ENCODE measurements around the gene MYO3B.

The MYO3B gene

DNA sequence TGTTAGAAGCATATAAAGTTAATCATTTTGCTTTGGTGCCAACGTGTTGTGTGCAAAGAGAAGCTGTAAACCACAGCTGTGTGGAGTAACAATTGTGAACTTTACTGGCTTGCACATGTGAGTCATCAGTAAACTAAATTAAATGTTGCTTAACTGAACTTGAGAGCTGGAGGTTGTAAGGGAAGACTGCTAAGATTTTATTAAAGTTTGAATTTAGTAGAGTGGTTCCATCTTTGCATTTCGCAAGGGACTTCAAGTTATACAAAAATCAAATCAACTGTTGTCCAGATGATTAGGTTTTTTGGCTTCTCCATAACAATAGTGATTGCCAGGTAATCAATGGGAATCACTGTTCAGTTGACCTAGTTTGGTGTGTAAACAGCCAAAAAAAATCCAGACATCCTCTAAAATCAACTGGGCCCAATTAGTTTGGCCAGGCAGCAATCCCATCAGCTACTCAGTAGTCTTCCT is 247.4 kb downstream of the MYO3B start:
- no peak for TF ChIP-seq FOXP2 (optimal IDR thresholded peaks at IDR 0.05; ENCODE audit: borderline replicate concordance, extremely low read depth, extremely low read length, insufficient read depth)
- no peak for TF ChIP-seq SIN3A (IDR thresholded peaks at IDR 0.05; ENCODE audit: borderline replicate concordance, insufficient read depth, low read length)
- TF ChIP-seq TAF1 (IDR thresholded peaks at IDR 0.05; ENCODE audit: borderline replicate concordance, insufficient read depth, low read length), result no peak
- no peak for TF ChIP-seq REST (IDR thresholded peaks at IDR 0.05; ENCODE audit: insufficient read depth in 1 of 2, low read depth in 2 of 2, low read length in 2 of 2)
- TF ChIP-seq POLR2AphosphoS5 (IDR thresholded peaks at IDR 0.05; ENCODE audit: low read depth, low read length), result no peak

- no peak for TF ChIP-seq SIN3A (IDR thresholded peaks at IDR 0.05; ENCODE audit: borderline replicate concordance, insufficient read depth, low read length)
Observed at GRCh38 chr2:170428868-170429267, 250.9 kb downstream of the MYO3B start.

DNA sequence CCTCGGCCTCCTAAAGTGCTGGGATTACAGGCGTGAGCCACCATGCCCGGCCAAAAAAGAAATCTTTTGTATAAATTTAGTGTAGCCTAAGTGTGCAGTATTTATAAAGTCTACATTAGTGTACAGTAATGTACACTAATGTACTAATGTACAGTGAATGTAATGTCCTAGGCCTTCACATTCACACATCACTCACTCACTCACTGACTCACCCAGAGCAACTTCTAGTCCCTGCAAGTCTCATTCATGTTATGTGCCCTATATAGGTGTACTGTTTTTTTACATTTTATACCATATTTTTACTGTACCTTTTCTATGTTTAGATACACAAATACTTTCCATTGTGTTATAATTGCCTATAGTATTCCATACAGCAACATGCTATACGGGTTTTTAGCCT is 254.9 kb downstream of the MYO3B start:
- TF ChIP-seq REST (IDR thresholded peaks at IDR 0.05; ENCODE audit: insufficient read depth in 1 of 2, low read depth in 2 of 2, low read length in 2 of 2) (no peak), FOXP2 (optimal IDR thresholded peaks at IDR 0.05; ENCODE audit: borderline replicate concordance, extremely low read depth, extremely low read length, insufficient read depth) (no peak), POLR2AphosphoS5 (IDR thresholded peaks at IDR 0.05; ENCODE audit: low read depth, low read length) (no peak), SIN3A (IDR thresholded peaks at IDR 0.05; ENCODE audit: borderline replicate concordance, insufficient read depth, low read length) (no peak), TAF1 (IDR thresholded peaks at IDR 0.05; ENCODE audit: borderline replicate concordance, insufficient read depth, low read length) (no peak)

DNA sequence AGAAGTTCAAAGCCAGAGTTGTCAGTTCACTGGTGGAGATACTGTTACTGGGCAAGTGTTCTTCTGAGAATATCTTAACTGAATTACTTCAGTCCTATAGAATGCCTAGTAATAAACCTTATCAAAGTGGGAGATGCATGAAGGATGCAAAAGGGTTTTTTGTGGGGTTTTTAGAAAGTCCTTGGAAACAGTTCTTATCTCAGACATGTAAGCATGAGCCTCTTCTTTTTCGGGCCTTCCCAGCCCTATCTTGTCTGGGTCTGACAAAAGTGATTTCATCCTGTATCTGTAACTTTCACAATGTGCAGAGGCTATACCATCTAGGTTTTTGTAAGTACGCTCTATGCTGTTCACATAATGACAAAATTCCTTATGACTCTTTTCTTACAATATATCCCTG is 255.5 kb downstream of the MYO3B start:
- TF ChIP-seq FOXP2 (optimal IDR thresholded peaks at IDR 0.05; ENCODE audit: borderline replicate concordance, extremely low read depth, extremely low read length, insufficient read depth) (no peak), TAF1 (IDR thresholded peaks at IDR 0.05; ENCODE audit: borderline replicate concordance, insufficient read depth, low read length) (no peak), SIN3A (IDR thresholded peaks at IDR 0.05; ENCODE audit: borderline replicate concordance, insufficient read depth, low read length) (no peak)

DNA sequence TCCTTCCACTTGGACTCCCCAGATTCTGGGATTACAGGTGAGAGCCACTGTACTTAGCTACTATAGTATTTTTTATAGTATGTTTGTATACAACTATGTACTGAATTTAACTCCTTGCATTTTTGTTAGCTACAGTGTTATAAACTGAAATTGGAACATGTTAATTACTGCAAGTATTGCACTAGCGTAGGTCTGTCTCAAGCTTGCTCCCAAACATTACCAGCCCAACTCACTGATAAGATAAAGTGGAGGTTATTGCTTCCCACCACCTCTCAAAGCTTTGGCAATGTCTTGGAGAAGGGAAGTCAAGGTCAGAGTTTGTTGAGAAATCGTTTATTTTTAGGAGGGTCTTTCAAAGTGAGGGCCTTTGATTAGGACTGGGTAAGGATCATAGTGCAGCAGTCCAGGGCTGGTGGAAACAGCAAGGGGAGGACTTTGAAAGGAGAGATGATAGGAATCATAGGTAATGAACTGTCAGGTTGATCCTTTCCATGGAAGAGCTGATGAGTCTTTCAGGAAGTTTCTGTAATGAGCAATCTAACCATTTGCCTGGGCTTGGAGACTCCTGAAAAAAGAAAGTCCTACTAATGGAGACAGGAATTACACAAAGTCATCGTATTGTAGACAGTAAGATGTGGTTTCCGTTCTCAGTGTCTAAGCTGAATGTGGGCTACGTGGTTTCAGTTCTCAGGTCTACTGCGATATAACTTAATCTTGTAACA is 257.1 kb downstream of the MYO3B start:
- TF ChIP-seq POLR2AphosphoS5 (IDR thresholded peaks at IDR 0.05; ENCODE audit: low read depth, low read length), result no peak
- TF ChIP-seq REST (IDR thresholded peaks at IDR 0.05; ENCODE audit: insufficient read depth in 1 of 2, low read depth in 2 of 2, low read length in 2 of 2), result no peak
- no peak for TF ChIP-seq SIN3A (IDR thresholded peaks at IDR 0.05; ENCODE audit: borderline replicate concordance, insufficient read depth, low read length)
- no peak for TF ChIP-seq FOXP2 (optimal IDR thresholded peaks at IDR 0.05; ENCODE audit: borderline replicate concordance, extremely low read depth, extremely low read length, insufficient read depth)
- TF ChIP-seq TAF1 (IDR thresholded peaks at IDR 0.05; ENCODE audit: borderline replicate concordance, insufficient read depth, low read length), result no peak

GRCh38 chr2:170436077-170436943 is 258.4 kb downstream of the MYO3B start:
- TF ChIP-seq FOXP2 (optimal IDR thresholded peaks at IDR 0.05; ENCODE audit: borderline replicate concordance, extremely low read depth, extremely low read length, insufficient read depth), result no peak
- TF ChIP-seq TAF1 (IDR thresholded peaks at IDR 0.05; ENCODE audit: borderline replicate concordance, insufficient read depth, low read length), result no peak
- no peak for TF ChIP-seq POLR2AphosphoS5 (IDR thresholded peaks at IDR 0.05; ENCODE audit: low read depth, low read length)
- no peak for TF ChIP-seq SIN3A (IDR thresholded peaks at IDR 0.05; ENCODE audit: borderline replicate concordance, insufficient read depth, low read length)
- no peak for TF ChIP-seq REST (IDR thresholded peaks at IDR 0.05; ENCODE audit: insufficient read depth in 1 of 2, low read depth in 2 of 2, low read length in 2 of 2)
